ENCODE measurements around the gene SARS2.
"Not testable (repeated sequence)": the region's sequence is repeated elsewhere in the genome, so short reads cannot be mapped to it uniquely, and the experiment has no call there.

SARS2 gene

GRCh38 chr19:38889803-38890202 lies 40.8 kb downstream of the SARS2 start:
- DNase-seq, result no peak

DNA sequence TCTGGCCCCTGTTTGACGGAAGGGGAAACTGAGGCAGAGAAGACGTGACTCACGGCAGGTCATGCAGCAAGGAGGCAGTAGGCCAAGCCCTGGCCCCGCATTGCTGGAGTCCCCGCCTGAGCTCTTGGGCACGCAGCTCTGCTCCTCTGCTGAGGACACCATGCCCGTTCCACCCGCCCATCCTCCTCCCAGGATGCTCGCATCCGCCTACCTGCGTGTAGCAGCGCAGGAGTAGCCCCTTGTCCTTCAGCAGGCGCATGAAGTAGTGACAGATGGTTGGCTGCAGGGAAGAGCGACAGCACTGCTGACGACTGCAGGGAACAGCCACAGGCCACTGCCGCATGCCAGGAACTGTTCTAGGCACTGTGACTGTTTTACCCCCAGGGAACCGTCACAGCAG lies 41.7 kb downstream of the SARS2 start:
- DNase-seq, result no peak

- DNase-seq, result peak; percentile 8
Measured at GRCh38 chr19:38884691-38885090, 45.9 kb downstream of the SARS2 start.

- DNase-seq, result no peak
Measured at GRCh38 chr19:38883286-38883685, 47.3 kb downstream of the SARS2 start.

GRCh38 chr19:38880882-38881609 lies 49.5 kb downstream of the SARS2 start:
- DNase-seq, result no peak

GRCh38 chr19:38880076-38880881 lies 50.3 kb downstream of the SARS2 start:
- no peak for DNase-seq

DNA sequence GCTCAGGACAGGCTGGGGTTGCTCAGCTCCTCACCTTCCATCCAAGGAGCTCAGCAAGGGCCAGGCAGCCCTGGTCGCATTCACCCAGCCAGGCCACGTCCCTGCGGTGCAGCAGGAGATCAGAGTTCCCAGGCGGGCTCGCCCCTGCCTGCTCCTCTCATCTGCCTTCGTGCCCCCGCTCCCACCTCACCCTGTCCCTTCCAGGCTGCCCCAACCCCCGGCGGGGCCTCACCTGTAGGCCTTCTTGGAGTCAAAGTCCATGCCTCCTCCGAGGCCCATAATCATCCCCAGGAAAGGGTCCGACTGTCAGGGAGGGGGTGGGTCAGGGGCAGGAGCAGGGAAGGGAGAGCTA lies 51.2 kb downstream of the SARS2 start:
- peak; percentile 34 for DNase-seq

DNA sequence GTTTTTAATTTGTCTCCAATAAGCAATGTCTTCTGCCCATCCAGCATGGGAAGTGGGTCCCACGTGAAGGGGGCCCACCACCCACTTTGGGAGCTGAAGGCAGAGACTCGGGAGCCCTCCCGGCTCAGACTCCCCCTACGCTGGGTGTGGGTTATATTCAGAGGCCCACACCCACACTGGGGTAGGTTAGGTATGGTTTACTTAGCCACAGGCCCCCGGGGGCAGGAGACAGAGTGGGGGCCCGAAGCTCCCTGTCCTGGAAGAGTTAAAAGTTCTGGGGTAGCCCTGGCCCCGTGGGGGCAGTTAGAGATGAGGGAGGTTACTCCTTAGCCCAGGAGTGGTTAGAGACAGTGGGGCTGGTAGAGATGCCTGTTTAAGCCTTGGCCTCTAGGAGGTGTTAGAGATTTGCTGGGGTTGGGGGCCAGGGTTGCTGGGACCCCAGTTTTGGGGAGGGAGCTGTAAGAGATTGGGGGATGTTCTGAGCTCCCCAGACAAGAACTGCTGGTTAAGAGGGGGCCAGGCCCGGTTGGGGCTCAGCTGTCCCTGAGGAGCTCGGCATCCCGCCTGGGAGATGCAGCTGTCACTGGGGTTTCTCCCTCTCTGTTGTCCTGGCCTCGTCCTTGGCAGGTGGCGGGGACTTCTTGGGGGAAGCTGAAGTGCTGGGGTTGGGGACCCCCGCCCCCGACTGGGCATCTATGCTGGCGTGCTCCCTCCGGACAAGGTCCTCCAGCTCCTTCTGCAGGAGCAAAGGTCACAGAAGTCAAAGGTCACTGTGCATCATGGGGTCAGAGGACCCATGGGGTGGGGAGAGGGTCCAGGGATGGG lies 51.8 kb downstream of the SARS2 start:
- DNase-seq, result peak; percentile 40

GRCh38 chr19:38877781-38878574 lies 52.6 kb downstream of the SARS2 start, which contains the start of gene RINL:
TSS of gene RINL (minus strand) at chr19:38878275. CDS start at chr19:38876742, 1,533 bp downstream.
- DNase-seq, result peak; percentile 48

DNA sequence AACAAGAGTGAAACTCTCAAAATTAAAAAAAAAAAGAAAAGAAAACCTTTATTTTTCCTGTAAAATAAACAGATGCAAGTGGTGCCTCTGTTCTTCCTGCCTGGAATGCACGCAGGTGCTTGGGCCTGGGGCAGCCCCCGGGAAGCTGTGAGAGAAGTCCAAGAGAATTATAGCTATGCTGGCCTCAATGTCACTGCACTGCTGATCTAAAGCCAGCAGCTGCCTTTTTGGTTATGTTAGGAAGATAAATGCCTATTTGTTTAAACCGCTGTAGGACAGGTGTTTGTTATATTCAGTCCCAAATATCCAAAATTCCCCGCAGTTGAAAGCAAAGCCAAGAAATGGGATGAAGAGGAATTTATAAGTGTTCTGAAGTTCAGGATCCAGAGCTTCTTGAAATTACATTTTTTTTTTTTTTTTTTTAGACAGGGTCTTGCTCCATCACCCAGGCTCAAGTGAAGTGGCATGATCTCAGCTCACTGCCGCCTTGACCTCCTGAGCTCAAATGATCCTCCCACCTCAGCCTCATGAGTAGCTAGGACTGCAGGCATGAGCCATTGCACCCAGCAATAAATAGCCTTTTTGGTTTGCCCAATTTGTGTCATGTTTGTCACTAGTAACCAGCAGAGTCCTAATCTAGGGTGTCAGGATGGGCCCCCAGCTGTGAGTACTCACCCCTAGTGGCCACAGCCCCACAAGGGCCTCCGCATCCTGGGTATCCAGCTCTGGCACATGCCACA lies 54.7 kb downstream of the SARS2 start:
- no peak for DNase-seq

DNA sequence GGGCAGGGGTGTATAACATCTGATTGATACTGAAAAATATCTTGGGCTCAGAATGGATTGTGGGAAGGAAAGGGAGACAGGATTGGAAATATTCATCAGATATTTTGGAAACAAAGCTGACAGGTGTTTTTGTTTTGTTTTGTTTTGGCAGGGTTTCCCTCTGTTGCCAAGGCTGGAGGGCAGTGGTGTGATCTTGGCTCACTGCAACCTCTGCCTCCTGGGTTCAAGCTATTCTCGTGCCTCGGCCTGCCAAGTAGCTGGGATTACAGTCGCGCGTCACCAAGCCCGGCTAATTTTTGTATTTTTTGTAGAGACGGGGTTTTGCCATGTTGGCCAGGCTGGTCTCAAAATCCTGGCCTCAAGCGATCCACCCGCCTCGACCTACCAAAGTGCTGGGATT lies 57.2 kb downstream of the SARS2 start:
- not testable (repeated sequence) for DNase-seq

DNA sequence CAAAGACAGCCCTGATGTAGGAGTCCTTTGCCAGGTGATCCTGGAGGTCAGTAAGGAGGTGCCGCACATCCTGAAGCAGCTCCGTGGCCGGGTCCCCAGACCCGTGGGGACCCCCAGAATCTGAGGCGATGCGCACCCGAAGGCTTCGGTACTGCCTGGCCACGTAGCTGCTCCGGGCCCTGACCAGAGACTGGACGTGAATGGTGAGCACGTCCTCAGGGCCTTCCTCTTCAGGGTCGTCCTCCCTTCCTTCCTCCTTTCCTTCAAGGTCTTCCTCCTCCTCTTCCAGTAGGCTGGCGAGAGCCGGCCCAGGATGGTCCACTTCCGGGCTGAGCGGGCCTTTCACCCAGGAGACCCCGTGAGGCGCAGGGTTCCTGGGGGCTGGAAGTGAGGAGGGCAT lies 60.0 kb downstream of the SARS2 start:
- DNase-seq, result peak; percentile 28

DNA sequence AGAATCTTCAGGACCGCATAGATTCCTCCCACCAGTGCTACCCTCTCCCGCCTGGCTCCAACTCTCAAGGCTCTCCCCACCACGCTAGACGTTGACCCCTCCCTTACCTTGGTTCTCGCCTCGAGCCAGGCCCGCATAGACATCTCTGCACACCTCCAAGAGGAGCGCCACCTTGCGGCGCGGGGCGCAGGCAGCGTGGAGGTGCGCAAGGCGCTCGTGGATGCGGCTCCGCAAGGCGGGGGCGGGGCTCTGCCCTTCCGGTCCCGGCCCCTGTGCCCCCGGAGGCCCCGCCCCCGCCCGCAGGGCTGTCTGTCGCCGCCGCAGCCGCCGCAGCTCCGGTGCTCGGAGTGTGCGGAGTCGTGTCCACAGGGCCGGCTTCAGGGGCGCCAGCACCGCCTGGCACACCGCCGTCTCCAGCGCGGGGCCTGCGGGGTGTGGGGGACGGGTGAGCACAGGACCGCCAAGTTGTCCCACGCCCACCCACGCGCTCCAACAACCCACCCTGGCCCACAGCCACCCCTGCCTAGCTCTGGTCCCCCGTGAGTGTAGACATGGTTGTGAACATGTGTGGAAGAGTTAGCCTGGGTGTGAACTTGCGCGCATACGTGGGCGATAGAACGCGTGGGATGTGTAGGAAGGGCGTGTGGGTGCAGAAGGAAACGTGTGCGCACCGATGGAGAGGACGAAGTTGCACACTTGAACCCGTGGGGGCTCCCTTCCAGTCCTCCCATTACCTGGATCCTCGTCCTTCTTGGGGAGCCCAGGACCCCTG lies 60.5 kb downstream of the SARS2 start:
- peak; percentile 44 for DNase-seq

DNA sequence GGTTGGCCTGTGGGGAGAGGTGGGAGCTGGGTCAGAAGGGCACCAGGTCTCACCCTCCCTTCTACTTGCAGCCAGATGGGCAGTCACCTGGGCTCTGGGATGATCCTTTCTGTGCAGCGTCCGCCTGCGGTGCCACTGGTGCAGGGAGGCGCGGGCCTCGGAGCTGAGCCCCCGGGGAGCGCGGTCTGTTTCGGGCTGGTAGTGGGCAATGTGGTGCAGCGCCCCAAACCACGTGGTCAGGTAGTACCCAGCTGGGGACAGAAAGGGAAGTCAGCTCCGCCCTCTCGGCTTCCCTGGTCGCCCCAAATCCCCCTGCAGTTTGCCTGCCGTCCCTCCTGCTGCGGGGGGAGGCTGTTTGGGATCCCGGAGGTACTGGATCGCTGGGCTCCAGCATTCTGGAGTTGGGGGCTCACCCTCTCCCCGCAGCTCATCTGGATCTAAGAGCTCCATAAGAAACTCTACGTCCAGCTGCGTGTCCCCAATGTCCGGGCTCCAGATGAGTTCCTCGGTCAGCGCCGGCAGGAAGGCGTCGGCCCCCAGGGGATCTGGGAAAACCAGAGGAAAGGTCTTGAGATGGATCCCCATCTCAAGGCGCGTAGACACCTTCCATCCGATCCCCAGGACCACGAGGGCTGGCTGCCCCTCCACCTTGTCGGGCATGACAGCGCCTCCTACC lies 61.3 kb downstream of the SARS2 start:
- DNase-seq, result peak; percentile 39

- DNase-seq, result peak; percentile 45
Measured at GRCh38 chr19:38868551-38868950, 62.0 kb downstream of the SARS2 start.

DNA sequence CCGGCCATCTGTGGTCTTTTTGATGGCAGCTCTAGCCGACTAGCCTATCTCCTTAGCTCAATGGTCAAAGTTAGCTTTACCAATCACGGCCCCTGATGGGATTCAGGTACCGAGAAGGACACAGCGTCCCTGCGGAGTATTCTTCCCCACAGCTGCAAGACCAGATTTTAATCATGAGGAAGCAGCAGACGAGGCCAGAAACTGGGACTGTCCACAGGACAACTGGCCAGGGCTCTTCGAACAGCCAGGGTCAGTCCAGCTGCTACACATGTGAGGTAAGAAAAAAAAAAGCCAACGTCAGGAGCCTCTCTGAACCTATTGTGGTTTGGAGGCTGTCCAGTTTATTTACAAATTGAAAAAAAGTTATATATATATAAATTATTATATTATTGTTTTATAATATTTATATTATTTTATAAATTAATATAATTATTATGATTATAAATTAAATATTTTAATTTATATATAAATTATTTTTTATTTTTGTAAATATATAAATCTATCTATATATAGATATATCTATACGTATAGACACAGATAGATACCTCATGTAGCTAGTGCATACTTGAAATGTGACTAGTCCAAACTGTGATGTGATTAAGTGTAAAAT lies 63.3 kb downstream of the SARS2 start:
- no peak for DNase-seq
